OCI-LY1 (cell line): ENCODE data around the gene NOP16.
A peak's percentile ranks its signal among the peaks of the same experiment; 100 is the strongest.

ENCODE experiments used
- H2AFZ ChIP-seq: fragments of 200-600 bp; sonication (generic), shearing (Covaris generic); 2 replicates; pipeline ENCODE4 v1.6.0; 2014; ENCODE audit warnings: antibody characterized with exemption, mild to moderate bottlenecking, low read length
- H3F3A ChIP-seq: fragments of 200-600 bp; sonication (generic), shearing (Covaris generic); 2 replicates; pipeline ENCODE4 v1.6.0; 2014; ENCODE audit warnings: mild to moderate bottlenecking, antibody characterized with exemption, low read length, moderate library complexity; ENCODE audit not compliant: insufficient read depth
- H3K27ac ChIP-seq: fragments of 200-600 bp; sonication (generic); 2 replicates; pipeline ENCODE4 v1.5.1; 2014; ENCODE audit warnings: low read length, mixed run types, mild to moderate bottlenecking, low read depth; ENCODE audit not compliant: poor library complexity, severe bottlenecking
- H3K27me3 ChIP-seq: fragments of 200-600 bp; sonication (generic); 2 replicates; pipeline ENCODE4 v1.6.0; 2014; ENCODE audit warnings: antibody characterized with exemption, mild to moderate bottlenecking, low read length, moderate library complexity; ENCODE audit not compliant: insufficient read depth
- H3K36me3 ChIP-seq: fragments of 200-600 bp; sonication (generic); 2 replicates; pipeline ENCODE4 v1.6.1; 2014; ENCODE audit warnings: mild to moderate bottlenecking, antibody characterized with exemption, low read length, moderate library complexity, mixed read lengths; ENCODE audit not compliant: insufficient read depth
- H3K4me1 ChIP-seq: fragments of 200-600 bp; sonication (generic); 2 replicates; pipeline ENCODE4 v1.5.1; 2014; ENCODE audit warnings: mild to moderate bottlenecking, low read length, moderate library complexity; ENCODE audit not compliant: insufficient read depth, severe bottlenecking
- H3K4me2 ChIP-seq: fragments of 200-600 bp; sonication (generic), shearing (Covaris generic); 2 replicates; pipeline ENCODE4 v1.6.1; 2014; ENCODE audit warnings: low read length
- H3K4me3 ChIP-seq: fragments of 200-600 bp; sonication (generic); 2 replicates; pipeline ENCODE4 v1.5.1; 2014; ENCODE audit warnings: low read length, low read depth, mild to moderate bottlenecking, mixed read lengths; ENCODE audit not compliant: poor library complexity, severe bottlenecking
- H3K79me2 ChIP-seq: fragments of 200-600 bp; shearing (Covaris generic); 2 replicates; pipeline ENCODE4 v1.6.1; 2016; ENCODE audit warnings: mixed run types, low read length, mixed read lengths; ENCODE audit not compliant: insufficient read depth
- H3K9ac ChIP-seq: fragments of 200-600 bp; sonication (generic), shearing (Covaris generic); 2 replicates; pipeline ENCODE4 v1.6.1; 2014; ENCODE audit warnings: mild to moderate bottlenecking, low read length, mixed read lengths
- H3K9me2 ChIP-seq: fragments of 200-600 bp; sonication (generic), shearing (Covaris generic); 2 replicates; pipeline ENCODE4 v1.6.1; 2014; ENCODE audit warnings: low read depth, mild to moderate bottlenecking, low read length, mixed read lengths
- H3K9me3 ChIP-seq: fragments of 200-600 bp; shearing (Covaris generic); 2 replicates; pipeline ENCODE4 v1.6.1; 2014; ENCODE audit warnings: low read length, mixed read lengths
- H4K20me1 ChIP-seq: fragments of 200-600 bp; sonication (generic), shearing (Covaris generic); 2 replicates; pipeline ENCODE4 v1.6.0; 2016; ENCODE audit warnings: mild to moderate bottlenecking, low read length; ENCODE audit not compliant: insufficient read depth
- CTCF ChIP-seq: fragments of 200-600 bp; sonication (generic), shearing (Covaris generic); IDR thresholded peaks from 2 replicates; pipeline ENCODE4 v1.5.1; 2017; ENCODE audit warnings: mild to moderate bottlenecking, antibody characterized with exemption, low read length, moderate library complexity, mixed read lengths
- EZH2 ChIP-seq: fragments of 200-600 bp; sonication (generic), shearing (Covaris generic); IDR thresholded peaks from 2 replicates; pipeline ENCODE4 v1.8.0; 2017; ENCODE audit warnings: borderline replicate concordance, mixed run types, mild to moderate bottlenecking, antibody characterized with exemption, low read length, moderate library complexity, mixed read lengths

The NOP16 gene

GRCh38 chr5:176387384-176387925 is 943 bp downstream of the NOP16 start:
- peak overlapping the region; percentile 32 for H3K27ac ChIP-seq
- peaks cover 28% of the 10 kb centered on the region for H3K4me1 ChIP-seq
- H3K79me2 ChIP-seq = peaks cover 30% of the 10 kb centered on the region
- peak overlapping the region; percentile 93 for H3K4me2 ChIP-seq
- no peaks in the 10 kb centered on the region for H3K27me3 ChIP-seq
- no peaks in the 10 kb centered on the region for H3K9me3 ChIP-seq
- TF ChIP-seq EZH2 = no peak
- H3K4me3 ChIP-seq = peak overlapping the region; percentile 94
- H3K36me3 ChIP-seq = peaks cover 82% of the 10 kb centered on the region
- H3K9me2 ChIP-seq = no peaks in the 10 kb centered on the region
- H4K20me1 ChIP-seq = no peaks in the 10 kb centered on the region
- H3K9ac ChIP-seq = peak overlapping the region; percentile 95
- H2AFZ ChIP-seq = no peak overlapping the region
- no peaks in the 10 kb centered on the region for H3F3A ChIP-seq

GRCh38 chr5:176386491-176386890 is 1.9 kb downstream of the NOP16 start:
- Histone ChIP-seq H3K4me1 (peaks cover 28% of the 10 kb centered on the region), H3K4me2 (peak overlapping the region; percentile 93)

GRCh38 chr5:176384991-176385390 is 3.4 kb downstream of the NOP16 start:
- Histone ChIP-seq H3K4me2 (no peak overlapping the region), H3F3A (peaks cover 5% of the 10 kb centered on the region; the same call in 1 of the 2 replicates), H3K79me2 (peaks cover 30% of the 10 kb centered on the region), H3K9me2 (no peaks in the 10 kb centered on the region), H4K20me1 (no peaks in the 10 kb centered on the region), H3K36me3 (peaks cover 79% of the 10 kb centered on the region), H3K27me3 (no peaks in the 10 kb centered on the region), H3K27ac (no peak overlapping the region), H3K9ac (no peak overlapping the region), H3K4me3 (no peak overlapping the region), H3K9me3 (no peaks in the 10 kb centered on the region), H3K4me1 (peaks cover 25% of the 10 kb centered on the region), H2AFZ (no peak overlapping the region)
- TF ChIP-seq EZH2 = no peak

More at GRCh38 chr5:176386491-176386890, 1.9 kb downstream of the NOP16 start:
- Histone ChIP-seq H3K9ac (peak overlapping the region; percentile 95; the same call in 1 of the 2 replicates), H3K9me3 (no peaks in the 10 kb centered on the region), H4K20me1 (no peaks in the 10 kb centered on the region), H3K4me3 (peak overlapping the region; percentile 94), H3K27me3 (no peaks in the 10 kb centered on the region), H2AFZ (no peak overlapping the region), H3K79me2 (peaks cover 30% of the 10 kb centered on the region), H3K36me3 (peaks cover 82% of the 10 kb centered on the region), H3F3A (no peaks in the 10 kb centered on the region), H3K27ac (no peak overlapping the region), H3K9me2 (no peaks in the 10 kb centered on the region)
- TF ChIP-seq CTCF (no peak), EZH2 (no peak)

GRCh38 chr5:176384366-176384930 is 4.0 kb downstream of the NOP16 start:
- TF ChIP-seq CTCF = no peak
- no peak for TF ChIP-seq EZH2
- Histone ChIP-seq H4K20me1 (no peaks in the 10 kb centered on the region), H3K27ac (no peak overlapping the region), H2AFZ (no peak overlapping the region), H3K4me3 (no peak overlapping the region), H3K4me1 (peaks cover 20% of the 10 kb centered on the region), H3K36me3 (peaks cover 81% of the 10 kb centered on the region), H3F3A (peaks cover 7% of the 10 kb centered on the region; the same call in 1 of the 2 replicates), H3K9me2 (no peaks in the 10 kb centered on the region), H3K79me2 (peaks cover 30% of the 10 kb centered on the region), H3K4me2 (no peak overlapping the region), H3K27me3 (no peaks in the 10 kb centered on the region), H3K9ac (no peak overlapping the region), H3K9me3 (no peaks in the 10 kb centered on the region)
